T-helper 17 cell (primary cell): ENCODE data around the gene IKBKE. TPM values are rescaled to one million over a fixed set of nuclear protein-coding genes. Genes with fewer than 3 reads are reported as not detected.
"Not testable (repeated sequence)": the region's sequence is repeated elsewhere in the genome, so short reads cannot be mapped to it uniquely, and the experiment has no call there.

Experiments used
- ATAC-seq: fragments of 150-1000 bp; cut with Tn5 transposase; 2 replicates; pipeline ENCODE4 v1.10.0; 2021; ENCODE audit warnings: mild to moderate bottlenecking, moderate library complexity
- DNase-seq, 3 donors: peaks; one replicate each; pipeline versions ENCODE4 v3.0.0 to v3.0.0-alpha.2; 2020 to 2021
- H3K9me3 ChIP-seq: one replicate; pipeline ENCODE4 v1.7.0; 2013; ENCODE audit warnings: low read length, mild to moderate bottlenecking; ENCODE audit not compliant: control insufficient read depth, poor library complexity, severe bottlenecking
- H3K27ac Mint-ChIP-seq: one replicate; pipeline ENCODE4 v1.8.0; 2022; ENCODE audit warnings: mild to moderate bottlenecking, moderate library complexity, mixed read lengths
- H3K27me3 Mint-ChIP-seq: one replicate; pipeline ENCODE4 v1.8.0; 2022; ENCODE audit warnings: mixed read lengths
- H3K36me3 Mint-ChIP-seq: one replicate; pipeline ENCODE4 v1.8.0; 2022; ENCODE audit warnings: low read depth, mixed read lengths
- H3K4me1 Mint-ChIP-seq: one replicate; pipeline ENCODE4 v1.8.0; 2022; ENCODE audit warnings: mild to moderate bottlenecking, mixed read lengths
- H3K4me3 Mint-ChIP-seq: one replicate; pipeline ENCODE4 v1.8.0; 2022; ENCODE audit warnings: mild to moderate bottlenecking, moderate library complexity, mixed read lengths
- total RNA-seq, 4 donors: library from RNA in 2 of 4; stranded (reverse) in 2 of 4; gene quantifications; one replicate each; pipeline ENCODE4 v1.2.3 and lab custom pipeline; 2022 to 2026

IKBKE gene
- total RNA-seq, 2 donors from 2014 or later: 48.5 to 72.5 TPM

GRCh38 chr1:206483864-206484263, 13.6 kb downstream of the IKBKE start:
- not testable (repeated sequence) for H3K9me3 ChIP-seq, H3K4me1 Mint-ChIP-seq, ATAC-seq, H3K36me3 Mint-ChIP-seq, H3K27me3 Mint-ChIP-seq, H3K27ac Mint-ChIP-seq, H3K4me3 Mint-ChIP-seq, DNase-seq

- DNase-seq: no peak
- peaks cover 4% of the 10 kb centered on the region for H3K36me3 Mint-ChIP-seq
- H3K4me1 Mint-ChIP-seq: no peaks in the 10 kb centered on the region
- no peak overlapping the region for H3K4me3 Mint-ChIP-seq
- H3K27me3 Mint-ChIP-seq: no peaks in the 10 kb centered on the region
- H3K9me3 ChIP-seq: no peaks in the 10 kb centered on the region
- no peak overlapping the region for H3K27ac Mint-ChIP-seq
- ATAC-seq: no peak
These were observed 14.6 kb downstream of the IKBKE start for GRCh38 chr1:206484901-206485300.

GRCh38 chr1:206486995-206487788, 16.9 kb downstream of the IKBKE start:
- no peak overlapping the region for H3K4me3 Mint-ChIP-seq
- no peaks in the 10 kb centered on the region for H3K27me3 Mint-ChIP-seq
- DNase-seq: no peak
- no peak for ATAC-seq
- no peaks in the 10 kb centered on the region for H3K9me3 ChIP-seq
- H3K36me3 Mint-ChIP-seq: peaks cover 8% of the 10 kb centered on the region
- peaks cover 5% of the 10 kb centered on the region for H3K4me1 Mint-ChIP-seq
- H3K27ac Mint-ChIP-seq: peak overlapping the region; percentile 70

- H3K9me3 ChIP-seq: no peaks in the 10 kb centered on the region
- no peaks in the 10 kb centered on the region for H3K27me3 Mint-ChIP-seq
- H3K4me3 Mint-ChIP-seq: no peak overlapping the region
- ATAC-seq (no peak), DNase-seq (no peak)
- peaks cover 8% of the 10 kb centered on the region for H3K36me3 Mint-ChIP-seq
- H3K4me1 Mint-ChIP-seq: peaks cover 6% of the 10 kb centered on the region
- peak overlapping the region; percentile 70 for H3K27ac Mint-ChIP-seq
These were observed 17.7 kb downstream of the IKBKE start for GRCh38 chr1:206487970-206488369.

GRCh38 chr1:206488466-206488865, 18.2 kb downstream of the IKBKE start:
- ATAC-seq (no peak), DNase-seq (no peak)
- Mint-ChIP-seq H3K27me3 (no peaks in the 10 kb centered on the region), H3K4me1 (peaks cover 6% of the 10 kb centered on the region), H3K27ac (peak overlapping the region; percentile 70), H3K36me3 (peaks cover 8% of the 10 kb centered on the region), H3K4me3 (no peak overlapping the region)
- H3K9me3 ChIP-seq: no peaks in the 10 kb centered on the region

GRCh38 chr1:206489980-206490770, 19.9 kb downstream of the IKBKE start:
- peaks cover 8% of the 10 kb centered on the region for H3K36me3 Mint-ChIP-seq
- H3K27me3 Mint-ChIP-seq: no peaks in the 10 kb centered on the region
- peak in 2 of 3 donors; percentile 43 to 65 for DNase-seq
- peak overlapping the region; percentile 3 for H3K27ac Mint-ChIP-seq
- peaks cover 6% of the 10 kb centered on the region for H3K4me1 Mint-ChIP-seq
- H3K4me3 Mint-ChIP-seq: no peak overlapping the region
- H3K9me3 ChIP-seq: no peaks in the 10 kb centered on the region
- ATAC-seq: peak; percentile 83

GRCh38 chr1:206490771-206491405, 20.6 kb downstream of the IKBKE start:
- Mint-ChIP-seq H3K4me1 (peaks cover 6% of the 10 kb centered on the region), H3K36me3 (peaks cover 8% of the 10 kb centered on the region), H3K4me3 (no peak overlapping the region), H3K27me3 (no peaks in the 10 kb centered on the region), H3K27ac (peak overlapping the region; percentile 3)
- no peaks in the 10 kb centered on the region for H3K9me3 ChIP-seq
- DNase-seq (no peak), ATAC-seq (no peak)

GRCh38 chr1:206491616-206492015, 21.3 kb downstream of the IKBKE start:
- no peak for ATAC-seq

GRCh38 chr1:206492589-206492988, 22.3 kb downstream of the IKBKE start:
- Mint-ChIP-seq H3K27ac (no peak overlapping the region), H3K4me1 (peaks cover 16% of the 10 kb centered on the region), H3K27me3 (no peaks in the 10 kb centered on the region), H3K36me3 (peaks cover 8% of the 10 kb centered on the region), H3K4me3 (no peak overlapping the region)
- H3K9me3 ChIP-seq: no peaks in the 10 kb centered on the region
- ATAC-seq: no peak
- no peak for DNase-seq

More at GRCh38 chr1:206491616-206492015, 21.3 kb downstream of the IKBKE start:
- no peak overlapping the region for H3K4me3 Mint-ChIP-seq
- peaks cover 11% of the 10 kb centered on the region for H3K4me1 Mint-ChIP-seq
- no peaks in the 10 kb centered on the region for H3K9me3 ChIP-seq
- no peak overlapping the region for H3K27ac Mint-ChIP-seq
- H3K27me3 Mint-ChIP-seq: no peaks in the 10 kb centered on the region
- DNase-seq: no peak
- peaks cover 8% of the 10 kb centered on the region for H3K36me3 Mint-ChIP-seq

- ATAC-seq (no peak), DNase-seq (no peak)
- H3K27ac Mint-ChIP-seq: peak overlapping the region; percentile 27
- no peaks in the 10 kb centered on the region for H3K27me3 Mint-ChIP-seq
- H3K4me3 Mint-ChIP-seq: no peak overlapping the region
- H3K36me3 Mint-ChIP-seq: peaks cover 4% of the 10 kb centered on the region
- H3K4me1 Mint-ChIP-seq: peaks cover 16% of the 10 kb centered on the region
- H3K9me3 ChIP-seq: no peaks in the 10 kb centered on the region
These were observed 23.0 kb downstream of the IKBKE start for GRCh38 chr1:206493279-206493678.

- H3K4me1 Mint-ChIP-seq: peaks cover 20% of the 10 kb centered on the region
- no peak overlapping the region for H3K4me3 Mint-ChIP-seq
- no peak for DNase-seq
- no peaks in the 10 kb centered on the region for H3K27me3 Mint-ChIP-seq
- H3K9me3 ChIP-seq: no peaks in the 10 kb centered on the region
- H3K36me3 Mint-ChIP-seq: peaks cover 4% of the 10 kb centered on the region
- H3K27ac Mint-ChIP-seq: no peak overlapping the region
- ATAC-seq: no peak
These were observed 24.8 kb downstream of the IKBKE start for GRCh38 chr1:206495011-206495461.

GRCh38 chr1:206495493-206496046, 25.3 kb downstream of the IKBKE start:
- Mint-ChIP-seq H3K36me3 (peaks cover 4% of the 10 kb centered on the region), H3K4me3 (no peak overlapping the region), H3K27ac (peak overlapping the region; percentile 84), H3K4me1 (peaks cover 20% of the 10 kb centered on the region), H3K27me3 (no peaks in the 10 kb centered on the region)
- H3K9me3 ChIP-seq: no peaks in the 10 kb centered on the region
- DNase-seq (no peak), ATAC-seq (no peak)
